HG02885 (cell line): ENCODE measurements around the gene RFLNA.

Source experiments
- ATAC-seq: cut with Tn5 transposase; IDR thresholded peaks from one replicate; pipeline ENCODE4 v1.9.1; 2021; ENCODE audit warnings: mild to moderate bottlenecking; ENCODE audit not compliant: unreplicated experiment, poor library complexity

RFLNA gene

DNA sequence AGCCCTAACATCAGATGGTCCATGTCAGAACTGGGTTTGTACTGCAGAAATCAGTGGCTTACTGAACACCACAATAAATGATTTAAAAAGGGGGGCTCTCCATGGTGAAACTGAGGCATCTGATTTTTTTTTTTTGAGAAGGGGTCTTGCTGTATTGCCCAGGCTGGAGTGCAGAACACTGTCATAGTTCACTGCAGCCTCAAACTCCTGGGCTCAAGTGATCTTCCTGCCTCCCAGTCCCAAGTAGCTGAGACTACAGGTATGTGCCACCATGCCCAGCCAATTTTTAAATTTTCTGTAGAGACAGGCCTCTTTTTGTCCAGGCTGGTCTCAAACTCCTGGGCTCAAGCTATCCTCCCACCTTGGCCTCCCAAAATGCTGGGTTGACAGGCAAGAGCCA is 57.4 kb downstream of the RFLNA start:
- ATAC-seq: no peak

DNA sequence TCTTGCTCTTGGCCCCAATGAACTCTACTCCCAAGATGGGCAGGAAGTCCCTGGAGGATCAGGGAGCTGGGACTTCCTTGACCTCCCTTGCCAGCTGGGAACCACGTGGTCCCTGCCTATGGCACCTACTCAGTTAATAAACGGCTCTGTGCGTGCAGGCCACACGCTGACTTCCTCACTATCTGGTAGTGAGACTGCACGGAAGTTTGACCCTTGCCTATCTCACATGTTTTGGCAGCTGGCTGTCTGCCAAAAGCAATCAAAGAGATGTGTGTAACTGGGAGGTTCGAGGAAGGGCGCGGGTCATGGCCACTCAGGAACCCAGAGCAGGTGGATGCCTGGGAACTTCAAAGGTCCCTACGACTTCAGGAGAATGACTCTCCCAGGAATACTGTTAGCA is 57.9 kb downstream of the RFLNA start:
- no peak for ATAC-seq

DNA sequence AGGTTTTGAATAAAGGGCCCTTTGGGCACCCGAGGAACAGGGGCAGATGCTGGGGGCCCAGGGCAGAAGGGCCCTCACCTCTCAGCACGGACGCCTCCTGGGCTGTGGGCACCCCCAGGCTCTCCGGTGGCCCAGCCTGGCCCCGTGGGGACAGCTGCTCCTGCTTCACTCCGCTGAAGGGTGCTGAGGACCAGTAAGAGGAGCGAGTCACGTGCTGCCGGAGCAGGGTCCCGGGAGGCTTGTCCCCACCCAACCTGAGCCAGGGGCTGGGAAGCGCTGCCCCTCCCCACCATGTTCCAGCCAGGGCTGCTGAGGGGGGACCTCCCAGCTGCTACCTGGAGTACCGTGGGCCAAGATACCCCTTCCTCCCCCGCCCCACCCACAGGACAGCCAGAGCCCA is 59.5 kb downstream of the RFLNA start:
- no peak for ATAC-seq

DNA sequence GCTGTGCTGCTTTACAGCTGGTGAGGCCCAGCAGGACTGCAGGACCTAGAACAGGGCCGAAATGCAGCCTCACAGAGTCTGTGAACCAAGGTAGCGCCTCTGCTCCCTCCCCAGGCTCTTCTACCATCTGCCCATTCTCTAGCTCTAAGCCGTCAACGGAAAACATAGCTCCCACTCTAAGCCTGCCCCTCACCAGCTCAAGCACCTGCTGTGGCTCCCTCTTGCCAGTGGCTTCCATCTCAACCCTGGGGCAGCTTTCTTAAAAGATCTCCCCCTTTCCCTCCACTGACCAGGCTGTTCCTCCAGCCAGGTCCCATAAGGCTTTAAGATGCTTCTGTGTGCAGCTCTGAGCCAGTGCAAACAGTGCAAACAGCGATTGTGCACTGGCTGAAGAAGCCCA is 61.3 kb downstream of the RFLNA start:
- ATAC-seq: no peak

DNA sequence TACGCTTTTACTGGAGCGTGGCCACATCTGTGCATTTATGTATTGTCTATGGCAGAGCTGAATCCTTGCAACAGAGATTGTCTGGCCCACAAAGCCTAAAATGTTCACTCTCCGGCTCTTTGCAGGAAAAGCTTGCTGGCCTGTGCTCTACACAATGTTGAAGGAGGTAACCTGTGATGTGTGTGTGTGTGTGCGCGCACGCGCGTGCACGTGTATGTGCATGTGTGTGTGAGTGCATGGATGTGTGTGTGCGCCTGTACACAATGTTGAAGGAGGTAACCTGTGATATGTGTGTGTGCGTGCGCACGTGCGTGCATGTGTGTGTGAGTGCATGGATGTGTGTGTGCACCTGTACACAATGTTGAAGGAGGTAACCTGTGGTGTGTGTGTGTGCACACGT is 62.7 kb downstream of the RFLNA start:
- no peak for ATAC-seq

DNA sequence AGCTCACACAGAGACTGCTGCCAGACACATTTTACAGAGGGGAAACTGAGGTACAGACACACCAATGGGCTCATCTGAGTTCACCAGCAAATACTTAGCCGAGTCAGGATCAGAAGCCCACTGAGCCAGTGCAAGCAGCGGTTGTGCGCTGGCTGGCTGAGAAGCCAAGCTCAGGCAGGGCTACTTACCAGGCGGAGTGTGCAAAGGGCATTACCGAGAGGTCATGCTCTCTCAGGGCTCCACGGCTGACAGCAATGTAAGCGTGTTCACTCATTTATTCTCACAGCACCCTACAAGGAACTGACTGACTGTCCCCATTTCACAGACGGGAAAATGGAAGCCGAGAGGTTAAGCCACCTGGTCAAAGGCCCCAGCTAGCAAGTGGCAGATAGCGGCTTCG is 63.7 kb downstream of the RFLNA start:
- no peak for ATAC-seq

DNA sequence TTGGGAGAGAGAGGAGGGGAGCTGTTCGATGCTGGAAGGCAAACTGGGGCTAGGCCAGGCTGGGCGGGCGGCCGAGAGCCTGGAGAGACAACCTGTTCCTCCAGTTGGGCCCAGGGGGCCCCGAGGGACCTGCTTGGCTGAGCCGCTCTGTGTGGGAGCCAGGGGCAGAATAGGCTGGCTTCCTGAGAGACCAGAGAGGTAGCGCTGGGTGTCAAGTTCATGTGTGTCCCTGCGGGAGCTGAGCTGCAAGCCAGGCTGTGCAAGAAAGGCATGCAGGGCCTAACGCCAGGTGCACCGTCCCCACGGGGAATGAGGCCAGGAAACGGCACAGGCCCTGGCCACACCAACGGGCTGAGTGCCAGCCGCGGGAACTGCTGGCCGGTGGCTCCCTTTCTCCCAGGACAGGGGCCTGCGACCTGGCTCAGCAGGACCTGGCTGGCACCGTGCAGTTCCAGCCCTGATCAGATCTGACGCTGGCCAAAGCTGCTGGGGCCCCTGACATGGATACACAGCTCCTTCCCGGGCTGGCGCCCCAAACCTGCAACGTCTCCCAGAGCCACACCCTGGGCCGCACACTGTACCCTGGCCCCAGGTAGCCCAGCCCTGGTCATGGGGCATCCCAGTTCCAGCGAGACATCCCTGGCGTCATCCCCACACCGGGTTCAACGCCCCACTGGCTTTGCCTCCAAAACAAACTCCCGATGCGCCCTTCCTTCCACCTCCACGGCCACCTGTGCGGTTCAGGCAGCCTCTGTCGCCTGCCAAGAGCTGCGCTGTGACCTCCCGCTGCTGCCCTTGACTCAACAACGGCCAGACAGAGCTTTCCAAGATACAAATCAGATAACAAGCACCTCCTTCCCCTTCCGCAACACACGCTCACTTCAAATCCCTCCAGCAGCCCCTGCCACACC is 65.0 kb downstream of the RFLNA start:
- ATAC-seq: no peak

DNA sequence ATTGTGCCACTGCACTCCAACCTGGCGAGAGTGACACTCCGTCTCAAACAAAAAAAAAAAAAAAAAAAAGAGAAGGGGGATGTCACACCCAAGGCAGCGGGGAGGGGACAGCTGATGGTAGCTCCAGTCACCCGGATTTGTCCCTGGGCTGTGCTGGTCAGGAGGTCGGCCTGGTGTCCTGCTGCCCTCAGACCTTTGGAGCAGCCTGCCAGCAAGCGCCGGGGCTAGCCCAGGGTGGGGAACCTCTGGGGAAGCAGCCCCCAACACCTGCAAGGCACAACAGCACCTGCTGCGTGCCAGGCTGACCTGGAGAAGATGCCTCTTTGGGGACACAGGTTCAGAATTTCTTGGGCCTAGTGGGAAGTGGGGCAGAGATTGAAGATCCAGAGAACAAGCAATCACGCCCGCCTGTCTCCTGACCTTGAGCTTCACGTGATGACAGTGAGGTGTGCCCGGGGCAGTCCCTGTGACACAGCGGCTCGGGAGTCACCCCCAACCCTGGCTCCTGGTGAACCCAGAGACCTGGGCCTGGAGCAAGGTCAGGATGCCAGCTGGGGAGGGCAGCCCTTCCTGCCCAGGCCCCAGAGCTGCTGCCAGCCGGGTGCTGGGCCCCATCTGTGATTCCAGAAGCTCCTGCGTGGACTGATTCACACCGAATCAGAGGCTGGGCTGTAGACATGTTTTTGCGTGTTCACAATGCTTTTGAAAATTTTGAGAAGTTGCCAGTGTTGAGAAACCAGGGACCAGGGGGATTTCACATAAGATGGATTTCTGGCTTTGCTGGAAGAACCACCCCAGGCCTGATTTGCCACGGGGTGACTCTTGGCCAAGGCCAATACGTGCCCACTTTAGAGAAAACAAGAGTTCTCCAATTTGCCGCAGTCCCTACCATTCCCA is 66.4 kb downstream of the RFLNA start:
- no peak for ATAC-seq

DNA sequence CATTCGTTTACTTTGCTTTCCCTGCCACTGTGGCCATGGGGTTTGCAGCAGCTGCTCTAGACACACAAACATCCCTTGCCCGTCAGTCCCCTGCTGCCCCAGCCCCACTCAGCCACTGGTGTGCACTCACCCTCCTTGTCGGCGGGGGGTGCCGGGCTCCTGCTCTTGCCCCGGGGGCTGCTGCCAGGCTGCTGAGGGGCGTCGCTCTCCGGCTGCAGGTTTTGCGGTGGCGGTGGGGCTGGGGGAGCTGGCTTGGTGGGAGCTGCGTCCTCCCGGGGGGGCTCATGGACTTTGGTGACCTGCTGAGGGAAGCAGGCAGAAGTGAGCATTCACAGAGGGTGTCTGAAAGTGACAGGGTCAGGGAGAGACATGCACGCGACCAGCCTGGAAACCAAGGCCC is 67.1 kb downstream of the RFLNA start:
- ATAC-seq: no peak

DNA sequence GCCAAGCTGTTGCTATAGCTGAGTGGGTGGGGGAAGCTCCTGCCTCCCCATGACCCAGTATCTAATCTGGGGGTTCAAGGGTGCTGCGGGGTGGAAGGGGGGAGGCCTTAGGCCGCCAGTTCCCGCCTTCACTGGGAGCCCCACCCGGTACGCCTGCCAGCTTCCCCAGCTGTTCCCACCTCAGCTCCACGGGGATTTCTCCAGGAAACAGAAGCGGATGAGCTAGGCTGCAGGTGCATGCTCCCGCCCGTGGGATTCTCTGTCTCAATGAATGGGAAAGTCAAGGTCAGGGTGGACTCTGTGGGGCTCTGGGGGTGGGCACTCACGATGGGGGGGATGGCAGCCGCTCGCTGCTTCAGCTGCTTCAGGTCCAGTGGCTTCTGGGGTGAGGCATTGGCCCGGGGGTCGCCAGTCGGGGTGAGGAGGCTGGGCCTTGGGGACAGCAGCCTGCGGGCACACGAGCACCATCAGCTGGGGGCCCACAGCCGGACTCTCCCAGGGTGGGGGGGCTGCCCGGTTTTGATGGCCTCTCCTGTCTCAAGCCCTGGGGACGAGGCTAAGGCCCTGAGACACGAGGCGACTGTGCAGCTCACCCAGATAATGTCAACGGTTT is 68.6 kb downstream of the RFLNA start:
- ATAC-seq: no peak

DNA sequence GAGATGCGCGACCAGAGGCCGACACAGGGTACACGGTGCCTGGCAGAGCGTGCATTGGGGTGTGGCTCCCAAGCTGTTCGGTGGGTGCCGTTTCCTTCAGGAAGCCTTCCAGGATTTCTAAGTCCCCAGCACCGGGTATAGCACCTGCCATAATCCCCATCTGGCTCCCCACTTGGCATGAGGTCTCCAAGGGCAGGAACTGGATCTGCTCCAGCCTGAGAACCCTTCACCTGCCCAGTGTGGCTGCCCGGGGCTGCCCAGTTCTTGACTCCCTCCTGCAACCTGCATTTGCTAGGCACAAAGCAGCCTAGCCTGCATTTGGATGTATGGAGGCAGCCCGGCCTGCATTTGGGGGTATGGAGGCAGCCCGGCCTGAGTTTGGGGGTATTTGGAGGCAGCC is 69.7 kb downstream of the RFLNA start:
- no peak for ATAC-seq
